DOHH2 (cell line): ENCODE results near the gene ZNRF1.

Experiments used
- CTCF ChIP-seq: fragments of 200-600 bp; sonication (generic); IDR thresholded peaks from one replicate; pipeline ENCODE4 v1.5.1; 2014; ENCODE audit warnings: antibody characterized with exemption, mild to moderate bottlenecking, low read depth, low read length; ENCODE audit not compliant: poor library complexity, severe bottlenecking
- EZH2phosphoT487 ChIP-seq: fragments of 200-600 bp; sonication (generic); IDR thresholded peaks from 2 replicates; pipeline ENCODE4 v1.6.1; 2017; ENCODE audit warnings: borderline replicate concordance, mild to moderate bottlenecking, antibody characterized with exemption, low read length, moderate library complexity, mixed read lengths

GRCh38 chr16:74999219-74999608 lies 390 bp downstream of the ZNRF1 start:
- TF ChIP-seq CTCF (no peak), EZH2phosphoT487 (no peak)
